Naive thymus-derived CD4-positive, alpha-beta T cell (primary cell): ENCODE data around the gene EFCAB14. TPM values are rescaled to one million over a fixed set of nuclear protein-coding genes. Genes with fewer than 3 reads are reported as not detected.

Source experiments
- ATAC-seq: fragments of 150-1000 bp; cut with Tn5 transposase; 2 replicates; pipeline ENCODE4 v1.10.0; 2021; ENCODE audit warnings: mild to moderate bottlenecking, moderate library complexity
- CTCF ChIA-PET: fragments of 350-600 bp; sonication (Branson Sonifier 250); formaldehyde crosslinking; loops from one replicate; lab custom pipeline; 2021; ENCODE audit warnings: antibody characterized with exemption; lab: Charles Lee
- POLR2A ChIA-PET: fragments of 350-600 bp; sonication (Branson Sonifier 250); formaldehyde crosslinking; loops from one replicate; lab custom pipeline; 2021; ENCODE audit warnings: antibody characterized with exemption, inconsistent platforms; lab: Charles Lee
- DNase-seq, 9 donors: peaks; one replicate each; pipeline versions ENCODE4 v3.0.0 to v3.0.0-alpha.2; 2020 to 2022; ENCODE audit warnings: mixed read lengths in 1 of 9
- H3K27ac ChIP-seq: one replicate; pipeline ENCODE4 v1.7.0; 2013; ENCODE audit warnings: mild to moderate bottlenecking, low read depth, low read length, moderate library complexity
- H3K27me3 ChIP-seq, 2 donors: one replicate each; pipeline ENCODE4 v1.7.0; 2013; ENCODE audit warnings: low read length in 2 of 2, mild to moderate bottlenecking in 2 of 2, moderate library complexity in 2 of 2; ENCODE audit not compliant: control insufficient read depth in 2 of 2, insufficient read depth in 2 of 2
- H3K36me3 ChIP-seq, 3 experiments: 1 replicate in 2 of 3; 2 replicates in 1 of 3; pipeline ENCODE4 v1.7.0; 2013; ENCODE audit warnings: low read length in 3 of 3, mild to moderate bottlenecking in 3 of 3, moderate library complexity in 1 of 3; ENCODE audit not compliant: insufficient read depth in 3 of 3, control insufficient read depth in 2 of 3
- H3K4me1 ChIP-seq, 2 donors: one replicate each; pipeline ENCODE4 v1.7.0; 2013; ENCODE audit warnings: low read length in 2 of 2, mild to moderate bottlenecking in 2 of 2, moderate library complexity in 1 of 2; ENCODE audit not compliant: control insufficient read depth in 2 of 2, insufficient read depth in 2 of 2
- H3K4me3 ChIP-seq: 2 replicates; pipeline ENCODE4 v1.7.0; 2013; ENCODE audit warnings: mild to moderate bottlenecking, low read length
- H3K9me3 ChIP-seq, 3 experiments: 1 replicate in 2 of 3; 2 replicates in 1 of 3; pipeline ENCODE4 v1.7.0; 2013; ENCODE audit warnings: low read length in 3 of 3; ENCODE audit not compliant: control insufficient read depth in 2 of 3
- H3K27ac Mint-ChIP-seq, 9 donors: one replicate each; pipeline ENCODE4 v1.8.0; 2020 to 2022; ENCODE audit warnings: mixed read lengths in 9 of 9, mild to moderate bottlenecking in 8 of 9, moderate library complexity in 5 of 9, inconsistent platforms in 2 of 9
- H3K27me3 Mint-ChIP-seq, 5 donors: one replicate each; pipeline ENCODE4 v1.8.0; 2021 to 2022; ENCODE audit warnings: mixed read lengths in 5 of 5, mild to moderate bottlenecking in 1 of 5
- H3K36me3 Mint-ChIP-seq, 5 donors: one replicate each; pipeline ENCODE4 v1.8.0; 2020 to 2022; ENCODE audit warnings: mixed read lengths in 5 of 5, mild to moderate bottlenecking in 3 of 5, inconsistent platforms in 1 of 5
- H3K4me1 Mint-ChIP-seq, 7 donors: one replicate each; pipeline ENCODE4 v1.8.0; 2020 to 2022; ENCODE audit warnings: mixed read lengths in 7 of 7, mild to moderate bottlenecking in 3 of 7, inconsistent platforms in 1 of 7
- H3K4me3 Mint-ChIP-seq, 10 donors: one replicate each; pipeline ENCODE4 v1.8.0; 2020 to 2022; ENCODE audit warnings: mild to moderate bottlenecking in 10 of 10, mixed read lengths in 10 of 10, moderate library complexity in 6 of 10, inconsistent platforms in 2 of 10
- H3K9me3 Mint-ChIP-seq, 11 donors: one replicate each; pipeline ENCODE4 v1.8.0; 2020 to 2022; ENCODE audit warnings: mixed read lengths in 11 of 11, mild to moderate bottlenecking in 4 of 11, inconsistent platforms in 1 of 11, moderate library complexity in 1 of 11
- intact Hi-C, 2 donors: fragments of 100-400 bp; cut with micrococcal nuclease; formaldehyde crosslinking; loops; one replicate each; pipeline ENCODE4 v1.15.1; 2023
- polyA plus RNA-seq, 2 donors: library from polyadenylated mRNA; unstranded; fragments of 300-500 nt; fragmentation: Illumina TruSeq; gene quantifications; one replicate each; pipeline ENCODE4 v1.2.3, GENCODE V29; 2021
- total RNA-seq, 6 experiments: library from RNA in 5 of 6; stranded (reverse) in 5 of 6; gene quantifications; 1 replicate in 5 of 6; 2 replicates in 1 of 6; pipeline ENCODE4 v1.2.3 and lab custom pipeline; 2021 to 2026

Gene EFCAB14
- total RNA-seq (10 to 100 TPM; 64.5 to 98.2 (median 89.5) TPM), polyA plus RNA-seq (100 to 1,000 TPM; 102 to 130 TPM), total RNA-seq (lab: John Stamatoyannopoulos, UW) (100 reads per million, percentile 84 among the genes with 10 or more reads in this experiment)

- intact Hi-C loops: loop anchor here (1.0 to 5.0 kb wide), 10 partner anchors 42 to 1753 kb away; partner anchors contain the start of genes ATPAF1 (in 2 of the 2), MKNK1 (in 2 of the 2), MOB3C (in 2 of the 2) and CMPK1 (in 1 of the 2)
- Histone ChIP-seq H3K4me3 (peak within 1 kb of the TSS; percentile 78), H3K4me1 (peaks cover 20 to 28% of the 10 kb centered on the region in 2 donors), H3K9me3 (no peaks in the 10 kb centered on the region), H3K27ac (peak within 1 kb of the TSS; percentile 91), H3K36me3 (peaks cover 3 to 28% (median 4%) of the 10 kb centered on the region in 3 experiments), H3K27me3 (no peaks in the 10 kb centered on the region)
- peaks cover 38 to 52% (median 43%) of the 10 kb centered on the region in 7 donors for H3K4me1 Mint-ChIP-seq
- DNase-seq: peak; percentile 98 to 100 (median 100)
- peaks cover 0 to 3% (median 0%) of the 10 kb centered on the region in 11 donors for H3K9me3 Mint-ChIP-seq
- POLR2A ChIA-PET: interaction anchor here (0.7 to 2.2 kb wide), 11 partner anchors 41 to 719 kb away, joined by 3 to 12 read pairs (median 4); partner anchors contain the start of genes ATPAF1, FOXD2 and MOB3C
- H3K4me3 Mint-ChIP-seq: peak within 1 kb of the TSS; percentile 86 to 96 (median 91)
- H3K36me3 Mint-ChIP-seq: peaks cover 6 to 20% (median 15%) of the 10 kb centered on the region in 5 donors
- H3K27ac Mint-ChIP-seq: peak within 1 kb of the TSS; percentile 80 to 96 (median 93)
- CTCF ChIA-PET: no interaction called here
- no peaks in the 10 kb centered on the region for H3K27me3 Mint-ChIP-seq
- ATAC-seq: peak; percentile 99
Observed at GRCh38 chr1:46718727-46719622, at the start of gene EFCAB14. Gene EFCAB14, minus strand, starts transcription at chr1:46719114. Its CDS starts 1,027 bp downstream, at chr1:46718087.

DNA sequence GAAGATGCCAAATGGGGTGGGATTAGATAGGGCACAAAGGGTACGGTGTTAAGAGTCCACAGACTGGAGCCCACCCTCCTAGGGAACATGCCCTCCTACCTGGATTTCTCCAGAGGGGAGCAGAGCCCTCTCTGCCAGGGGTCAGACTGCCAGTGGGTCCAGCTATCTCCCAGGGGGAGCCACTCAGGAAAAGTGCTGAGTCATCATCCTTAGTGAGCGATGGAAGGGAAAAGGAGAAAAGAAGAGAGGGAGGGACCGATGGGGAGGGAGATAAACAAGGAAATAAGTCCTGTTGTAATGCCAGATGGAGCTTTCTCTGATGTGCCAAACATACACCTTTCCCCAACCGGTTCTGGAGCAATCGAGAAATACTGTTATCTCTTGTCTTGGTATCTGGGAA, 49.5 kb upstream of the EFCAB14 start:
- POLR2A ChIA-PET: no interaction called here
- Histone ChIP-seq H3K4me3 (no peak overlapping the region), H3K27ac (no peak overlapping the region), H3K27me3 (no peaks in the 10 kb centered on the region), H3K9me3 (peaks cover 0 to 30% (median 0%) of the 10 kb centered on the region in 3 experiments), H3K4me1 (no peaks in the 10 kb centered on the region), H3K36me3 (no peaks in the 10 kb centered on the region)
- CTCF ChIA-PET: no interaction called here
- intact Hi-C loops: no loop called here
- Mint-ChIP-seq H3K4me3 (no peak overlapping the region), H3K27me3 (peaks cover 5 to 54% (median 37%) of the 10 kb centered on the region in 5 donors), H3K9me3 (peaks cover 3 to 59% (median 36%) of the 10 kb centered on the region in 11 donors), H3K4me1 (peaks cover 0 to 3% (median 0%) of the 10 kb centered on the region in 7 donors), H3K27ac (no peak overlapping the region), H3K36me3 (peaks cover 0 to 18% (median 9%) of the 10 kb centered on the region in 5 donors)
- no peak for ATAC-seq
- no peak for DNase-seq

DNA sequence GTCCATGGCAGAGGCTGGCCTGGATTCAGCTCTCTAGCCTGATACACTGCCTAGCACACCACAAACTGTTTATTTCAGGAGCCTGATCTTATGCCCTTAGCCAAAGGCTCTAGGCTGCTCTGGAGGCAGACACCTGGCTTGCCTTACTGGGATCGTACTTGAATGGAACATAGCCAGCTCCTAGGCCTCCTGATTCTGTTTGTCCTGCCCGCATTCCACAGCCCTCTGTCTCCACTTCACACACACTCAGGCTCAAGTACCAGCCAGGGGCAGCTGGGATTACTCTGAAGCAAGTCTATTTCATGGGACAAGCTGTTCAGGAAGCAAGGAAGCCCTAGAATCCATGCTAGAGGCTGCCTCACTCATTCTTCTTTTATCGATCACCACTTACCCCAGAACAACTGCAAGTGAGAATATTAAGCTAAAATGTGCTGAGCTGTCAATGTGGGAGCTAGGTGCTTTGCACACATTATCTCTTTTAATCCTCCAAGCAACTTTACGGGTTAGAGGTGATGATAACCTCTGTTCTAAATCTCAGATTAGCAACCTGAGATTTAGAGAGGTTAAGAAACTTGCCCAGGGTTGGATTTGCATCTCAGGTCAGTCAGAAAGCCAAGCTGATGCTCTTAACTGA, 48.9 kb upstream of the EFCAB14 start:
- no peak overlapping the region for H3K27ac ChIP-seq
- ChIA-PET CTCF (no interaction called here), POLR2A (no interaction called here)
- no peak for ATAC-seq
- Mint-ChIP-seq H3K4me3 (no peak overlapping the region), H3K9me3 (peaks cover 3 to 62% (median 34%) of the 10 kb centered on the region in 11 donors), H3K4me1 (peaks cover 0 to 3% (median 0%) of the 10 kb centered on the region in 7 donors), H3K27me3 (peaks cover 5 to 60% (median 44%) of the 10 kb centered on the region in 5 donors), H3K27ac (no peak overlapping the region), H3K36me3 (peaks cover 0 to 18% (median 9%) of the 10 kb centered on the region in 5 donors)
- H3K4me1 ChIP-seq: no peaks in the 10 kb centered on the region
- H3K4me3 ChIP-seq: no peak overlapping the region
- intact Hi-C loops: no loop called here
- H3K9me3 ChIP-seq: peaks cover 0 to 27% (median 0%) of the 10 kb centered on the region in 3 experiments
- H3K36me3 ChIP-seq: no peaks in the 10 kb centered on the region
- DNase-seq: no peak
- no peaks in the 10 kb centered on the region for H3K27me3 ChIP-seq

GRCh38 chr1:46764402-46764801, 45.5 kb upstream of the EFCAB14 start:
- ChIA-PET POLR2A (no interaction called here), CTCF (no interaction called here)
- Histone ChIP-seq H3K36me3 (no peaks in the 10 kb centered on the region), H3K4me3 (no peak overlapping the region), H3K9me3 (no peaks in the 10 kb centered on the region), H3K27me3 (no peaks in the 10 kb centered on the region), H3K27ac (no peak overlapping the region), H3K4me1 (no peaks in the 10 kb centered on the region)
- peaks cover 0 to 43% (median 7%) of the 10 kb centered on the region in 11 donors for H3K9me3 Mint-ChIP-seq
- peaks cover 0 to 1% (median 0%) of the 10 kb centered on the region in 7 donors for H3K4me1 Mint-ChIP-seq
- peaks cover 17 to 88% (median 64%) of the 10 kb centered on the region in 5 donors for H3K27me3 Mint-ChIP-seq
- no peak overlapping the region for H3K4me3 Mint-ChIP-seq
- no peak for DNase-seq
- intact Hi-C loops: no loop called here
- ATAC-seq: no peak
- H3K36me3 Mint-ChIP-seq: peaks cover 0 to 3% (median 0%) of the 10 kb centered on the region in 5 donors
- H3K27ac Mint-ChIP-seq: no peak overlapping the region

DNA sequence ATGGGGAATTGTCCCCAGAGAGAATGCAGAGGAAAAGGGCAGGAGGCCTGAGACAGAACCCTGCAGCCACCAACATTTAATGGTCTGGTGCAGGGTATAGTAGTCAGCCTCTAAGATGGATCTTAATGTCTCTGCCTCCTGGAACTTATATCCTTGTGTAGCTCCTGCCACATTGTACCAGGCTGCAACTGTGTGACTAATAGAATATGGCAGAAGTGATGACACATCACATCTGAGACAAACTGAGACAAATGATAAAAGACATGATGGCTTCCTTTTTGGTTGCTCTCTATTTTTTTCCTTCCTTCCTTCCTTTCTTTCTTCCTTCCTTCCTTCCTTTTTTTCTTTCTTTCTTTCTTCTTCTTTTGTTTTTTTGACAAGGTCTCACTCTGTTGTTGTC, 42.8 kb upstream of the EFCAB14 start:
- Histone ChIP-seq H3K4me1 (no peaks in the 10 kb centered on the region), H3K27me3 (no peaks in the 10 kb centered on the region), H3K36me3 (no peaks in the 10 kb centered on the region), H3K4me3 (no peak overlapping the region), H3K27ac (no peak overlapping the region), H3K9me3 (no peaks in the 10 kb centered on the region)
- Mint-ChIP-seq H3K27me3 (peaks cover 36 to 82% (median 54%) of the 10 kb centered on the region in 5 donors), H3K4me1 (peaks cover 0 to 3% (median 0%) of the 10 kb centered on the region in 7 donors), H3K36me3 (peaks cover 0 to 3% (median 0%) of the 10 kb centered on the region in 5 donors), H3K4me3 (no peak overlapping the region), H3K9me3 (peaks cover 0 to 20% (median 0%) of the 10 kb centered on the region in 11 donors), H3K27ac (no peak overlapping the region)
- ChIA-PET POLR2A (no interaction called here), CTCF (no interaction called here)
- no peak for ATAC-seq
- intact Hi-C loops: no loop called here
- DNase-seq: no peak

GRCh38 chr1:46760558-46761166, 41.7 kb upstream of the EFCAB14 start:
- intact Hi-C loops: no loop called here
- no peaks in the 10 kb centered on the region for H3K4me1 ChIP-seq
- Mint-ChIP-seq H3K27ac (no peak overlapping the region), H3K9me3 (peaks cover 0 to 20% (median 0%) of the 10 kb centered on the region in 11 donors), H3K4me3 (no peak overlapping the region), H3K36me3 (peaks cover 0 to 3% (median 0%) of the 10 kb centered on the region in 5 donors), H3K4me1 (peaks cover 0 to 3% (median 0%) of the 10 kb centered on the region in 7 donors), H3K27me3 (peaks cover 36 to 80% (median 50%) of the 10 kb centered on the region in 5 donors)
- no peaks in the 10 kb centered on the region for H3K27me3 ChIP-seq
- no peak overlapping the region for H3K27ac ChIP-seq
- DNase-seq (no peak), ATAC-seq (no peak)
- H3K36me3 ChIP-seq: no peaks in the 10 kb centered on the region
- CTCF ChIA-PET: no interaction called here
- POLR2A ChIA-PET: no interaction called here
- H3K4me3 ChIP-seq: no peak overlapping the region
- no peaks in the 10 kb centered on the region for H3K9me3 ChIP-seq
